ENCODE results near the gene NEURL4.

GRCh38 chr17:7313890-7314718, 15.0 kb downstream of the NEURL4 start:
- no peak for TF ChIP-seq POLR2A (IDR thresholded peaks at IDR 0.05)
- TF ChIP-seq CTCF (IDR thresholded peaks at IDR 0.05) = no peak
- TF ChIP-seq POLR2AphosphoS5 (IDR thresholded peaks at IDR 0.05) = no peak

Data from gastroesophageal sphincter (tissue), 3 donors.